ENCODE measurements around the gene PALS2. TPM values are rescaled to one million over a fixed set of nuclear protein-coding genes. Genes with fewer than 3 reads are reported as not detected.

Gene PALS2
- total RNA-seq, 2 donors from 2014 or later, result 45.0 to 46.1 TPM

DNA sequence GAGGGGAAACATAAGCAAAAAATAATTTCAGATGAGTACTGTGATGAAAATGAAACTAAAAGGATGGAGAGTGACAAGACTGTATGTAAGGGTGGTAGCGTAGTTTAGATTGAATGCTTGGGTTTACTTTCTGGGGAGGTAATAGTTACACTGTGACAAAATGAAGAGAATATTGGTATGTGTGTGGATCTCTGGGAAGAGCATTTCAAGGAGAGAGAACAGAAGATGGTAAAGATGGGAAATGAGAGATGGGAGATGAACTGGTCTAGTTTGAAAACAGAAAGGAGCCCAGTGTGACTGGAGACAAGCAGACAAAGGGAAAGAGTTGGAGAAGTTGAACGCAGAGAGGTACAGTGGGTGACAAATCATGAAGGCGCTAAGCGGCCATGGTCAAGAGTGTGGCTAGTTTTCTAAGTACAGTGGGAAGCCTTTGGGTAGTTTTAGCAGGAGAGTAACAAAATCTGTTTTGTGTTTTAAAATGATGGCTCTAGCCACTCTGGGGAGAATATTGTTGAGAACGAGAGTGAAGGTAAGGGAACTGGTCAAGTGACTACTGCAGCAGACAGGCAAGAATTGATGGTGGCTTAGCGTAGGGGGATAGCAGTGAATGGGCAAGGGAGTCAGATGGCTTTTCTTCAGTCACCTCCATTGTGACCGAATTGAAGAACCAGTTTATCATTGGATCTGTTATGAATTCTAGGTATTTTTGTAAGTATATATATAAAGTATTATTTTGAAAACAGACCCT lies 22.6 kb downstream of the PALS2 start:
- Histone ChIP-seq H3K4me3 (ENCODE audit: low read length) (no peak overlapping the region), H3K4me1 (ENCODE audit: control insufficient read depth, insufficient read depth, low read length) (no peaks in the 10 kb centered on the region), H3K27ac (ENCODE audit: low read depth, low read length) (no peak overlapping the region), H3K36me3 (ENCODE audit: control insufficient read depth, insufficient read depth, low read length) (no peaks in the 10 kb centered on the region), H3K9ac (ENCODE audit: extremely low read depth, low read length, poor library complexity, severe bottlenecking) (no peak overlapping the region), H3K9me3 (ENCODE audit: control insufficient read depth, low read length) (no peaks in the 10 kb centered on the region), H3K27me3 (ENCODE audit: control insufficient read depth, insufficient read depth, low read length, poor library complexity, severe bottlenecking) (no peaks in the 10 kb centered on the region)
- no peak for DNase-seq
- Mint-ChIP-seq H3K27me3 (ENCODE audit: insufficient read depth) (no peaks in the 10 kb centered on the region), H3K36me3 (ENCODE audit: low read depth) (no peaks in the 10 kb centered on the region), H3K27ac (no peak overlapping the region), H3K4me1 (no peaks in the 10 kb centered on the region), H3K4me3 (no peak overlapping the region), H3K9me3 (no peaks in the 10 kb centered on the region)
- WGBS, 2 experiments (ENCODE audit: insufficient coverage in 1 of 2, insufficient read length in 1 of 2), result 94 to 99% methylated on average over 6 to 7 of the region's 7 CpGs
- TF ChIP-seq, protein P1, sequence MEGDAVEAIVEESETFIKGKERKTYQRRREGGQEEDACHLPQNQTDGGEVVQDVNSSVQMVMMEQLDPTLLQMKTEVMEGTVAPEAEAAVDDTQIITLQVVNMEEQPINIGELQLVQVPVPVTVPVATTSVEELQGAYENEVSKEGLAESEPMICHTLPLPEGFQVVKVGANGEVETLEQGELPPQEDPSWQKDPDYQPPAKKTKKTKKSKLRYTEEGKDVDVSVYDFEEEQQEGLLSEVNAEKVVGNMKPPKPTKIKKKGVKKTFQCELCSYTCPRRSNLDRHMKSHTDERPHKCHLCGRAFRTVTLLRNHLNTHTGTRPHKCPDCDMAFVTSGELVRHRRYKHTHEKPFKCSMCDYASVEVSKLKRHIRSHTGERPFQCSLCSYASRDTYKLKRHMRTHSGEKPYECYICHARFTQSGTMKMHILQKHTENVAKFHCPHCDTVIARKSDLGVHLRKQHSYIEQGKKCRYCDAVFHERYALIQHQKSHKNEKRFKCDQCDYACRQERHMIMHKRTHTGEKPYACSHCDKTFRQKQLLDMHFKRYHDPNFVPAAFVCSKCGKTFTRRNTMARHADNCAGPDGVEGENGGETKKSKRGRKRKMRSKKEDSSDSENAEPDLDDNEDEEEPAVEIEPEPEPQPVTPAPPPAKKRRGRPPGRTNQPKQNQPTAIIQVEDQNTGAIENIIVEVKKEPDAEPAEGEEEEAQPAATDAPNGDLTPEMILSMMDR (conservative IDR thresholded peaks at IDR 0.05), result no peak

DNA sequence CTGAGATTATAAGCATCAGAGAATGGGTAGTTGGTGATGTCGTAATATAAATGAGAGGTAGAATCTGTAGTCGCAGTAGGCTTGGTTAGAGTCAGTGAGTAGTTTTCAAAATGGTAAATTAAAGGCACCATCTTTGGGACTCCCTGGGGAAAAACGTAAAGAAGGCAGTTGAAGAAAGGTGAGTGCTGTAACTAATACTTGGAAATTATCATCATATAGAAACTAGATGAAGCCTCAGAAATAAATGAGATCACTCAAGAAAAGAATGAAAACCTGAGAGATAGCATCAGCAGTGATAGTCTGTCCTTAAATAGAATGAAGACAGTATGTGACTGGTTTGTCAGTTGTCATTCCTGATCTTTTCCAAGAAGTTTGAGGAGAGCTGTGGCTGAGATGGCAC lies 23.8 kb downstream of the PALS2 start:
- TF ChIP-seq, protein P1 (conservative IDR thresholded peaks at IDR 0.05), result no peak
- Mint-ChIP-seq H3K9me3 (peaks cover 2% of the 10 kb centered on the region), H3K4me3 (no peak overlapping the region), H3K36me3 (ENCODE audit: low read depth) (no peaks in the 10 kb centered on the region), H3K4me1 (no peaks in the 10 kb centered on the region), H3K27me3 (ENCODE audit: insufficient read depth) (no peaks in the 10 kb centered on the region), H3K27ac (no peak overlapping the region)
- 92 to 100% methylated on average over 2 to 3 of the region's 3 CpGs for WGBS, 2 experiments (ENCODE audit: insufficient coverage in 1 of 2, insufficient read length in 1 of 2)
- Histone ChIP-seq H3K27me3 (ENCODE audit: control insufficient read depth, insufficient read depth, low read length, poor library complexity, severe bottlenecking) (no peaks in the 10 kb centered on the region), H3K27ac (ENCODE audit: low read depth, low read length) (no peak overlapping the region), H3K9ac (ENCODE audit: extremely low read depth, low read length, poor library complexity, severe bottlenecking) (no peak overlapping the region), H3K9me3 (ENCODE audit: control insufficient read depth, low read length) (no peaks in the 10 kb centered on the region), H3K4me3 (ENCODE audit: low read length) (no peak overlapping the region), H3K4me1 (ENCODE audit: control insufficient read depth, insufficient read depth, low read length) (no peaks in the 10 kb centered on the region), H3K36me3 (ENCODE audit: control insufficient read depth, insufficient read depth, low read length) (no peaks in the 10 kb centered on the region)
- DNase-seq, result no peak

DNA sequence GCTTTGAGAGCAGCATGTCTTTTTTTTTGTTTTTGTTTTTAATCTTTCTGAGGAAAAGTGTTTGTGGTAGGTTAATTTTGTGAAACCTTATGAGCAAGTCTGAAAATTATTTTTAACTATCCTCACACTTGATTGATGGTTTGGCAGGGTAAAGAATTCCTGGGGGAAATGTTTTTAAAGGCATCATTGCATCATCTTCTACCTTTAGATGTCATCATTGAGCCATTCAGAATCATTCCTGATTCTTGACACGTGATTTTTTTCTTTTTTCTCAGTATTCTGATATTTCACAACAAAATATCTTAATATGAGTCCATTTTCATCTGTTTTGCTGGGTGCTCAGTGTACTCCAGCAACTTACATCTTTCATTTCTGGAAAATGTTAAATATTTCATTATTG lies 28.3 kb downstream of the PALS2 start:
- H3K4me1 ChIP-seq (ENCODE audit: control insufficient read depth, insufficient read depth, low read length), result no peaks in the 10 kb centered on the region
- WGBS, 2 experiments (ENCODE audit: insufficient coverage in 1 of 2, insufficient read length in 1 of 2), result 80 to 100% methylated on average over 1 of the region's 1 CpG
- Mint-ChIP-seq H3K27me3 (ENCODE audit: insufficient read depth) (no peaks in the 10 kb centered on the region), H3K4me3 (no peak overlapping the region), H3K36me3 (ENCODE audit: low read depth) (peaks cover 12% of the 10 kb centered on the region), H3K27ac (no peak overlapping the region), H3K9me3 (peaks cover 4% of the 10 kb centered on the region), H3K4me1 (no peaks in the 10 kb centered on the region)
- no peak overlapping the region for H3K9ac ChIP-seq (ENCODE audit: extremely low read depth, low read length, poor library complexity, severe bottlenecking)
- no peak overlapping the region for H3K27ac ChIP-seq (ENCODE audit: low read depth, low read length)
- H3K27me3 ChIP-seq (ENCODE audit: control insufficient read depth, insufficient read depth, low read length, poor library complexity, severe bottlenecking), result no peaks in the 10 kb centered on the region
- DNase-seq, result no peak
- H3K4me3 ChIP-seq (ENCODE audit: low read length), result no peak overlapping the region
- peaks cover 10% of the 10 kb centered on the region for H3K9me3 ChIP-seq (ENCODE audit: control insufficient read depth, low read length)
- TF ChIP-seq, protein P1 (conservative IDR thresholded peaks at IDR 0.05), result no peak
- H3K36me3 ChIP-seq (ENCODE audit: control insufficient read depth, insufficient read depth, low read length), result no peaks in the 10 kb centered on the region

All from endodermal cell (in vitro differentiated cells).